GM23338 (cell line): ENCODE measurements around the gene TTC13. TPM values are rescaled to one million over a fixed set of nuclear protein-coding genes. Genes with fewer than 3 reads are reported as not detected.

ENCODE experiments used
- ATAC-seq: fragments of 200-7000 bp; cut with Tn5 transposase; 3 replicates; pipeline ENCODE4 v1.9.1; 2020
- DNase-seq: peaks from one replicate; pipeline ENCODE4 v3.0.0-alpha.2; 2015; ENCODE audit warnings: low spot score
- H2AFZ ChIP-seq: fragments of 200-600 bp; sonication (generic); 2 replicates; pipeline ENCODE4 v1.8.0; 2016; ENCODE audit warnings: antibody characterized with exemption, mild to moderate bottlenecking, moderate library complexity
- H3F3A ChIP-seq: fragments of 200-600 bp; sonication (generic); replicated peaks from 2 replicates; pipeline ENCODE4 v1.8.0; 2017; ENCODE audit warnings: antibody characterized with exemption, mixed run types, low read depth
- H3K27ac ChIP-seq: fragments of 200-600 bp; sonication (generic); 2 replicates; pipeline ENCODE4 v1.6.1; 2016; ENCODE audit warnings: low read depth
- H3K27me3 ChIP-seq: fragments of 200-600 bp; sonication (generic); 2 replicates; pipeline ENCODE4 v1.8.0; 2016; ENCODE audit warnings: mild to moderate bottlenecking, mixed run types, moderate library complexity; ENCODE audit not compliant: insufficient read depth
- H3K36me3 ChIP-seq: fragments of 200-600 bp; sonication (generic); 2 replicates; pipeline ENCODE4 v1.8.0; 2016; ENCODE audit warnings: mild to moderate bottlenecking; ENCODE audit not compliant: insufficient read depth
- H3K4me1 ChIP-seq: fragments of 200-600 bp; sonication (generic); 2 replicates; pipeline ENCODE4 v1.8.0; 2016; ENCODE audit warnings: mild to moderate bottlenecking, moderate library complexity; ENCODE audit not compliant: insufficient read depth
- H3K4me2 ChIP-seq: fragments of 200-600 bp; sonication (generic); 2 replicates; pipeline ENCODE4 v1.7.1; 2017; ENCODE audit warnings: mixed run types
- H3K4me3 ChIP-seq: fragments of 200-600 bp; sonication (generic); 2 replicates; pipeline ENCODE4 v1.6.1; 2016; ENCODE audit warnings: mixed run types
- H3K79me2 ChIP-seq: fragments of 200-600 bp; sonication (generic); replicated peaks from 2 replicates; pipeline ENCODE4 v1.8.0; 2017; ENCODE audit warnings: mild to moderate bottlenecking; ENCODE audit not compliant: insufficient read depth
- H3K9me2 ChIP-seq: fragments of 200-600 bp; sonication (generic); 2 replicates; pipeline ENCODE4 v1.8.0; 2017; ENCODE audit not compliant: insufficient read depth
- H4K20me1 ChIP-seq: fragments of 200-600 bp; sonication (generic); replicated peaks from 2 replicates; pipeline ENCODE4 v1.8.0; 2017; ENCODE audit warnings: mild to moderate bottlenecking; ENCODE audit not compliant: insufficient read depth
- H3K27ac Mint-ChIP-seq: 2 replicates; pipeline ENCODE4 v1.8.0; 2020; ENCODE audit warnings: inconsistent platforms, mild to moderate bottlenecking, moderate library complexity, mixed read lengths
- H3K27me3 Mint-ChIP-seq: 3 replicates; pipeline ENCODE4 v1.8.0; 2022; ENCODE audit warnings: low read depth, mild to moderate bottlenecking, moderate library complexity, mixed read lengths, inconsistent platforms; ENCODE audit not compliant: insufficient read depth, poor library complexity
- H3K36me3 Mint-ChIP-seq: 3 replicates; pipeline ENCODE4 v1.8.0; 2021; ENCODE audit warnings: low read depth, mild to moderate bottlenecking, inconsistent platforms, moderate library complexity, mixed read lengths
- H3K4me1 Mint-ChIP-seq: 3 replicates; pipeline ENCODE4 v1.8.0; 2020; ENCODE audit warnings: mild to moderate bottlenecking, inconsistent platforms, mixed read lengths
- H3K4me3 Mint-ChIP-seq: 3 replicates; pipeline ENCODE4 v1.8.0; 2021; ENCODE audit warnings: moderate library complexity, mild to moderate bottlenecking, inconsistent platforms, mixed read lengths
- H3K9me3 Mint-ChIP-seq: 3 replicates; pipeline ENCODE4 v1.8.0; 2020; ENCODE audit warnings: moderate library complexity, mild to moderate bottlenecking, inconsistent platforms, mixed read lengths
- EZH2 ChIP-seq: fragments of 200-600 bp; sonication (generic); IDR thresholded peaks from one replicate; pipeline ENCODE4 v1.8.0; 2017; ENCODE audit warnings: antibody characterized with exemption, mild to moderate bottlenecking, low read depth; ENCODE audit not compliant: unreplicated experiment
- JUNB ChIP-seq: IDR thresholded peaks from one replicate; pipeline ENCODE4 v1.6.1; 2016; ENCODE audit warnings: antibody characterized with exemption; ENCODE audit not compliant: unreplicated experiment
- ZNF114 ChIP-seq: fragments of 250-450 bp; sonication (Bioruptor Pico); IDR thresholded peaks from 2 replicates; pipeline ENCODE4 v1.5.0; 2020; ENCODE audit warnings: mild to moderate bottlenecking, moderate library complexity
- polyA plus RNA-seq: library from polyadenylated mRNA; unstranded; fragments of >200 nt; fragmentation: Nextera tagmentation; extraction: Ambion mirVana; gene quantifications from 2 replicates; pipeline ENCODE4 v1.2.1, GENCODE V29; 2016
- total RNA-seq: library from RNA; depleted of rRNA; stranded (reverse); fragments of >200 nt; shearing (Covaris generic); gene quantifications from 2 replicates; pipeline ENCODE4 v1.2.3, GENCODE V29; 2014
- TF ChIP-seq, protein P1 (sequence below): IDR thresholded peaks from 2 replicates; pipeline ENCODE4 v1.6.1; 2016; ENCODE audit warnings: antibody characterized with exemption
- TF ChIP-seq, protein P2 (sequence below): fragments of 250-450 bp; sonication (Bioruptor Pico); IDR thresholded peaks from 2 replicates; pipeline ENCODE4 v1.5.0; 2020; ENCODE audit warnings: mild to moderate bottlenecking, moderate library complexity
- TF ChIP-seq, protein P3 (sequence below): IDR thresholded peaks from one replicate; pipeline ENCODE4 v1.6.1; 2018; ENCODE audit warnings: antibody characterized with exemption; ENCODE audit not compliant: unreplicated experiment

The TTC13 gene
- total and polyA plus RNA-seq, 2 experiments from 2014 or later: 3.8 to 9.4 TPM

DNA sequence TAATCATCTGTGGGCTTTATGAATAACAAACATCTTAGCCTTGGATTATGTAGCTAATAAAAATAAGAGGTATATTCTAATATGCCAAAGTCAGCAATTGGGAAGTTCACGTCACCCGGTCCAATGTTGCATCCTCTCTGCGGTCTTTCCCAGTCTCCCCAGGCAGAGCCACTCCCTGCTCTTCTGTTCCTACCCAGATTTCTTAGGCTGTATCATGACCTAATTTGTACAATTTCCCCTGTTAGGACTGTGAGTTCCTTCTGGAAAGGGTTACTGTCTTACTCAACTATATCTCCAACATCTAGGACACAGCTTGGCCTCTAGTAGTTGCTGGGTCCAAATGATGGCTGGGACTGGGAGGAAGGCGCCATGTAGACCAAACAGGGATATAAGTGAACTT lies 80.5 kb downstream of the TTC13 start:
- Histone ChIP-seq H3K4me1 (no peaks in the 10 kb centered on the region), H4K20me1 (no peaks in the 10 kb centered on the region), H3K36me3 (no peaks in the 10 kb centered on the region), H3K27me3 (no peaks in the 10 kb centered on the region), H2AFZ (no peak overlapping the region), H3K4me3 (no peak overlapping the region), H3K4me2 (no peak overlapping the region), H3K79me2 (no peaks in the 10 kb centered on the region), H3K9me2 (no peaks in the 10 kb centered on the region), H3K27ac (no peak overlapping the region), H3F3A (no peaks in the 10 kb centered on the region)
- peaks cover 12% of the 10 kb centered on the region; the same call in 2 of the 3 replicates for H3K4me1 Mint-ChIP-seq
- ATAC-seq: no peak
- no peaks in the 10 kb centered on the region for H3K9me3 Mint-ChIP-seq
- no peaks in the 10 kb centered on the region for H3K27me3 Mint-ChIP-seq
- no peak for TF ChIP-seq ZNF114 (CRISPR knock-in tag)
- no peak for TF ChIP-seq EZH2
- TF ChIP-seq, protein P1, sequence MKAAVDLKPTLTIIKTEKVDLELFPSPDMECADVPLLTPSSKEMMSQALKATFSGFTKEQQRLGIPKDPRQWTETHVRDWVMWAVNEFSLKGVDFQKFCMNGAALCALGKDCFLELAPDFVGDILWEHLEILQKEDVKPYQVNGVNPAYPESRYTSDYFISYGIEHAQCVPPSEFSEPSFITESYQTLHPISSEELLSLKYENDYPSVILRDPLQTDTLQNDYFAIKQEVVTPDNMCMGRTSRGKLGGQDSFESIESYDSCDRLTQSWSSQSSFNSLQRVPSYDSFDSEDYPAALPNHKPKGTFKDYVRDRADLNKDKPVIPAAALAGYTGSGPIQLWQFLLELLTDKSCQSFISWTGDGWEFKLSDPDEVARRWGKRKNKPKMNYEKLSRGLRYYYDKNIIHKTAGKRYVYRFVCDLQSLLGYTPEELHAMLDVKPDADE: no peak
- H3K27ac Mint-ChIP-seq: no peak overlapping the region
- H3K36me3 Mint-ChIP-seq: no peaks in the 10 kb centered on the region
- no peak overlapping the region for H3K4me3 Mint-ChIP-seq
- no peak for DNase-seq

DNA sequence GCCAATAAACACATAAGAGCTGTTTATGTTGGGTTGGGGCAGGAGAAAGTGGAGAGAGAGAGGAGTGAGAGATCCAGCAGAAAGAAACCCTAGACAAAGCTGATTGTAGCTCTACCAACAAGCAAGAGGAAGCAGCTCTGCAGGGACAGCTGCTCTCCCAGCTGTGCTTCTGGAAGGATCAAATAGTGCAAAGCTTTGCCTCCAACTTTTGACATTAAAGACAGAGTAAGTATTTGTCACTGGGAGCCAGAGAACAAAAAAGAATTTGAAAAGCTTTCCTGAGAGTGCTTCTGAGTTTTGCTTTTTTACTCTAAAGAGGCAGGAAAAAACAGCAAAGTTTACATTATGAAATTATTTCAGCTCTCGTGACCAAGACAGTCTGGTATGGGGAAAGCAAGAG lies 81.9 kb downstream of the TTC13 start:
- Histone ChIP-seq H3F3A (no peaks in the 10 kb centered on the region), H2AFZ (no peak overlapping the region), H3K79me2 (no peaks in the 10 kb centered on the region), H4K20me1 (no peaks in the 10 kb centered on the region), H3K4me1 (no peaks in the 10 kb centered on the region), H3K36me3 (no peaks in the 10 kb centered on the region), H3K27ac (no peak overlapping the region), H3K4me3 (no peak overlapping the region), H3K27me3 (no peaks in the 10 kb centered on the region), H3K9me2 (no peaks in the 10 kb centered on the region), H3K4me2 (no peak overlapping the region)
- Mint-ChIP-seq H3K4me1 (peaks cover 12% of the 10 kb centered on the region; the same call in 2 of the 3 replicates), H3K9me3 (no peaks in the 10 kb centered on the region), H3K27me3 (peaks cover 2% of the 10 kb centered on the region), H3K4me3 (no peak overlapping the region), H3K27ac (no peak overlapping the region), H3K36me3 (no peaks in the 10 kb centered on the region)
- ATAC-seq: no peak
- TF ChIP-seq, protein P1: no peak
- TF ChIP-seq, protein P2, sequence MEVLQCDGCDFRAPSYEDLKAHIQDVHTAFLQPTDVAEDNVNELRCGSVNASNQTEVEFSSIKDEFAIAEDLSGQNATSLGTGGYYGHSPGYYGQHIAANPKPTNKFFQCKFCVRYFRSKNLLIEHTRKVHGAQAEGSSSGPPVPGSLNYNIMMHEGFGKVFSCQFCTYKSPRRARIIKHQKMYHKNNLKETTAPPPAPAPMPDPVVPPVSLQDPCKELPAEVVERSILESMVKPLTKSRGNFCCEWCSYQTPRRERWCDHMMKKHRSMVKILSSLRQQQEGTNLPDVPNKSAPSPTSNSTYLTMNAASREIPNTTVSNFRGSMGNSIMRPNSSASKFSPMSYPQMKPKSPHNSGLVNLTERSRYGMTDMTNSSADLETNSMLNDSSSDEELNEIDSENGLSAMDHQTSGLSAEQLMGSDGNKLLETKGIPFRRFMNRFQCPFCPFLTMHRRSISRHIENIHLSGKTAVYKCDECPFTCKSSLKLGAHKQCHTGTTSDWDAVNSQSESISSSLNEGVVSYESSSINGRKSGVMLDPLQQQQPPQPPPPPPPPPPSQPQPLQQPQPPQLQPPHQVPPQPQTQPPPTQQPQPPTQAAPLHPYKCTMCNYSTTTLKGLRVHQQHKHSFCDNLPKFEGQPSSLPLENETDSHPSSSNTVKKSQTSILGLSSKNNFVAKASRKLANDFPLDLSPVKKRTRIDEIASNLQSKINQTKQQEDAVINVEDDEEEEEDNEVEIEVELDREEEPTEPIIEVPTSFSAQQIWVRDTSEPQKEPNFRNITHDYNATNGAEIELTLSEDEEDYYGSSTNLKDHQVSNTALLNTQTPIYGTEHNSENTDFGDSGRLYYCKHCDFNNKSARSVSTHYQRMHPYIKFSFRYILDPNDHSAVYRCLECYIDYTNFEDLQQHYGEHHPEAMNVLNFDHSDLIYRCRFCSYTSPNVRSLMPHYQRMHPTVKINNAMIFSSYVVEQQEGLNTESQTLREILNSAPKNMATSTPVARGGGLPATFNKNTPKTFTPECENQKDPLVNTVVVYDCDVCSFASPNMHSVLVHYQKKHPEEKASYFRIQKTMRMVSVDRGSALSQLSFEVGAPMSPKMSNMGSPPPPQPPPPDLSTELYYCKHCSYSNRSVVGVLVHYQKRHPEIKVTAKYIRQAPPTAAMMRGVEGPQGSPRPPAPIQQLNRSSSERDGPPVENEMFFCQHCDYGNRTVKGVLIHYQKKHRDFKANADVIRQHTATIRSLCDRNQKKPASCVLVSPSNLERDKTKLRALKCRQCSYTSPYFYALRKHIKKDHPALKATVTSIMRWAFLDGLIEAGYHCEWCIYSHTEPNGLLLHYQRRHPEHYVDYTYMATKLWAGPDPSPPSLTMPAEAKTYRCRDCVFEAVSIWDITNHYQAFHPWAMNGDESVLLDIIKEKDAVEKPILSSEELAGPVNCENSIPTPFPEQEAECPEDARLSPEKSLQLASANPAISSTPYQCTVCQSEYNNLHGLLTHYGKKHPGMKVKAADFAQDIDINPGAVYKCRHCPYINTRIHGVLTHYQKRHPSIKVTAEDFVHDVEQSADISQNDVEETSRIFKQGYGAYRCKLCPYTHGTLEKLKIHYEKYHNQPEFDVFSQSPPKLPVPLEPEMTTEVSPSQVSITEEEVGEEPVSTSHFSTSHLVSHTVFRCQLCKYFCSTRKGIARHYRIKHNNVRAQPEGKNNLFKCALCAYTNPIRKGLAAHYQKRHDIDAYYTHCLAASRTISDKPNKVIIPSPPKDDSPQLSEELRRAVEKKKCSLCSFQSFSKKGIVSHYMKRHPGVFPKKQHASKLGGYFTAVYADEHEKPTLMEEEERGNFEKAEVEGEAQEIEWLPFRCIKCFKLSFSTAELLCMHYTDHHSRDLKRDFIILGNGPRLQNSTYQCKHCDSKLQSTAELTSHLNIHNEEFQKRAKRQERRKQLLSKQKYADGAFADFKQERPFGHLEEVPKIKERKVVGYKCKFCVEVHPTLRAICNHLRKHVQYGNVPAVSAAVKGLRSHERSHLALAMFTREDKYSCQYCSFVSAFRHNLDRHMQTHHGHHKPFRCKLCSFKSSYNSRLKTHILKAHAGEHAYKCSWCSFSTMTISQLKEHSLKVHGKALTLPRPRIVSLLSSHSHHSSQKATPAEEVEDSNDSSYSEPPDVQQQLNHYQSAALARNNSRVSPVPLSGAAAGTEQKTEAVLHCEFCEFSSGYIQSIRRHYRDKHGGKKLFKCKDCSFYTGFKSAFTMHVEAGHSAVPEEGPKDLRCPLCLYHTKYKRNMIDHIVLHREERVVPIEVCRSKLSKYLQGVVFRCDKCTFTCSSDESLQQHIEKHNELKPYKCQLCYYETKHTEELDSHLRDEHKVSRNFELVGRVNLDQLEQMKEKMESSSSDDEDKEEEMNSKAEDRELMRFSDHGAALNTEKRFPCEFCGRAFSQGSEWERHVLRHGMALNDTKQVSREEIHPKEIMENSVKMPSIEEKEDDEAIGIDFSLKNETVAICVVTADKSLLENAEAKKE: no peak
- TF ChIP-seq, protein P3, sequence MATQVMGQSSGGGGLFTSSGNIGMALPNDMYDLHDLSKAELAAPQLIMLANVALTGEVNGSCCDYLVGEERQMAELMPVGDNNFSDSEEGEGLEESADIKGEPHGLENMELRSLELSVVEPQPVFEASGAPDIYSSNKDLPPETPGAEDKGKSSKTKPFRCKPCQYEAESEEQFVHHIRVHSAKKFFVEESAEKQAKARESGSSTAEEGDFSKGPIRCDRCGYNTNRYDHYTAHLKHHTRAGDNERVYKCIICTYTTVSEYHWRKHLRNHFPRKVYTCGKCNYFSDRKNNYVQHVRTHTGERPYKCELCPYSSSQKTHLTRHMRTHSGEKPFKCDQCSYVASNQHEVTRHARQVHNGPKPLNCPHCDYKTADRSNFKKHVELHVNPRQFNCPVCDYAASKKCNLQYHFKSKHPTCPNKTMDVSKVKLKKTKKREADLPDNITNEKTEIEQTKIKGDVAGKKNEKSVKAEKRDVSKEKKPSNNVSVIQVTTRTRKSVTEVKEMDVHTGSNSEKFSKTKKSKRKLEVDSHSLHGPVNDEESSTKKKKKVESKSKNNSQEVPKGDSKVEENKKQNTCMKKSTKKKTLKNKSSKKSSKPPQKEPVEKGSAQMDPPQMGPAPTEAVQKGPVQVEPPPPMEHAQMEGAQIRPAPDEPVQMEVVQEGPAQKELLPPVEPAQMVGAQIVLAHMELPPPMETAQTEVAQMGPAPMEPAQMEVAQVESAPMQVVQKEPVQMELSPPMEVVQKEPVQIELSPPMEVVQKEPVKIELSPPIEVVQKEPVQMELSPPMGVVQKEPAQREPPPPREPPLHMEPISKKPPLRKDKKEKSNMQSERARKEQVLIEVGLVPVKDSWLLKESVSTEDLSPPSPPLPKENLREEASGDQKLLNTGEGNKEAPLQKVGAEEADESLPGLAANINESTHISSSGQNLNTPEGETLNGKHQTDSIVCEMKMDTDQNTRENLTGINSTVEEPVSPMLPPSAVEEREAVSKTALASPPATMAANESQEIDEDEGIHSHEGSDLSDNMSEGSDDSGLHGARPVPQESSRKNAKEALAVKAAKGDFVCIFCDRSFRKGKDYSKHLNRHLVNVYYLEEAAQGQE: no peak
- no peak for TF ChIP-seq JUNB
- DNase-seq: no peak
